Stimulated activated CD4-positive, alpha-beta T cell treated with anti-CD3 and anti-CD28 coated beads, Interleukin-4, amount 100 ng/mL, for 24 hours (primary cell): ENCODE data around the gene ABCD1.

Experiments used
- DNase-seq: peaks from one replicate; pipeline ENCODE4 v3.0.0-alpha.2; 2020

ABCD1 gene

DNA sequence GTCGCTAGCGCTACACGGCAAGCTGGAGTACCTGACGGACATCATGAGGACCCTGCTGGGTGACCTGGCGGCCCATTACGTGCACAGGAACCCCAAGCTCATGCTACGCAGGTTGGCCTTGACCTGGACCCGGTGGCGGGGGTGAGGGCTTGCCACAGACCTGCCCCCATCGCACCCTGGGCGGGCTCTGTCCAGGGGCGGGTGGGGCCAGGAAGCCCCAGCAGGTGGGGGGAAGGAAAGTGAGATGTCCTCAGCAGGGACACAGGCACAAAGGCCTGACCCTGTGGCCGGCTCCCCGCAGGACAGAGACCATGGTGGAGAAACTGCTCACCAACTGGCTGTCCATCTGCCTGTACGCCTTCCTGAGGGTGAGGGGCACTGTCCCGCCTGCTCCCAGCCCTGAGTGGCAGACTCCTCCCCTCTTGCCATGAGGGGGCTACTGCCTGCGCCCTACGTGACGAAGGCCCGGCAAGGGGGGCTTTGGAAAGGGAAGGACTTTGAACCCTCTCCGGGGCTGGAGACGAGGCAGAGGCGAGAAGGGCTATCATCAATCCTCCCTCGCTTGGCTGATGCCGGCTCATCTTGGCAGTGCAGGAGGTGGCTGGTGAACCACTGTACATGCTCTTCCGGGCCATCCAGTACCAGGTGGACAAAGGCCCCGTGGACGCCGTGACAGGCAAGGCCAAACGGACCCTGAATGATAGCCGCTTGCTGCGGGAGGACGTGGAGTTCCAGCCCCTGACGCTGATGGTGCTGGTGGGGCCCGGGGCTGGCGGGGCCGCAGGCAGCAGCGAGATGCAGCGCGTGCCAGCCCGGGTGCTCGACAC, 50.9 kb downstream of the ABCD1 start:
- no peak for DNase-seq

DNA sequence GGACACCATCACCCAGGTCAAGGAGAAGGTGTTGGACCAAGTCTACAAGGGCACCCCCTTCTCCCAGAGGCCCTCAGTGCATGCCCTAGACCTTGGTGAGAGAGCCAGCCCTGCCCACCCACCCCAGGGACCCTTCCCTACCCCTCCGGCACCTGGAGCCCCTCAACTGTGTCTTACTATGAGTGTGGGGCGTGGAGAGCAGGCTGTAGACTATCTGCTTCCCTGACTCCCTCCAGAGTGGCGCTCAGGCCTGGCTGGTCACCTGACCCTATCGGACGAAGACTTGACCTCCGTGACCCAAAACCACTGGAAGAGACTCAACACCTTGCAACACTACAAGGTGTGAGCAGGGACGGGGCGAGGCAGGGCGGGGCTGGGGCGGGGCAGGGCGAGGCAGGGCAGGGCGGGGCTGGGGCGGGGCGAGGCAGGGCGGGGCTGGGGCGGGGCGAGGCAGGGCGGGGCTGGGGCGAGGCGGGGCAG, 51.5 kb downstream of the ABCD1 start:
- no peak for DNase-seq

DNA sequence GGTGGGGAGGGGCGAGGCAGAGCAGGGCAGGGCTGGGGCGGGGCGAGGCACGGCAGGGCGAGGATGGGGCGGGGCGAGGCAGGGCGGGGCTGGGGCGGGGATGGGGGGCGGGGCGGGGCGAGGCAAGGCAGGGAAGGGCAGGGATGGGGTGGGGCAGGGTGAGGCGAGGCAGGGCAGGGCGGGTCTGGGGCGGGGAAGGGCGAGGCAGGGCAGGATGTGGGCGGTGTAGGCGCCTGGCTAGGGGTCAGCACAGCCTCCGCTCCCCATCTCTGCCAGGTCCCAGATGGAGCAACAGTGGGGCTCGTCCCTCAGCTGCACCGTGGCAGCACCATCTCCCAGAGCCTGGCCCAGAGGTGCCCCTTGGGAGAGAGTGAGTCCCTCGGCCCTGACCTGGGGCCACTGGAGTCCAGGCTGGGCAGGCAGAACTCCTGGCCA, 52.0 kb downstream of the ABCD1 start:
- no peak for DNase-seq

DNA sequence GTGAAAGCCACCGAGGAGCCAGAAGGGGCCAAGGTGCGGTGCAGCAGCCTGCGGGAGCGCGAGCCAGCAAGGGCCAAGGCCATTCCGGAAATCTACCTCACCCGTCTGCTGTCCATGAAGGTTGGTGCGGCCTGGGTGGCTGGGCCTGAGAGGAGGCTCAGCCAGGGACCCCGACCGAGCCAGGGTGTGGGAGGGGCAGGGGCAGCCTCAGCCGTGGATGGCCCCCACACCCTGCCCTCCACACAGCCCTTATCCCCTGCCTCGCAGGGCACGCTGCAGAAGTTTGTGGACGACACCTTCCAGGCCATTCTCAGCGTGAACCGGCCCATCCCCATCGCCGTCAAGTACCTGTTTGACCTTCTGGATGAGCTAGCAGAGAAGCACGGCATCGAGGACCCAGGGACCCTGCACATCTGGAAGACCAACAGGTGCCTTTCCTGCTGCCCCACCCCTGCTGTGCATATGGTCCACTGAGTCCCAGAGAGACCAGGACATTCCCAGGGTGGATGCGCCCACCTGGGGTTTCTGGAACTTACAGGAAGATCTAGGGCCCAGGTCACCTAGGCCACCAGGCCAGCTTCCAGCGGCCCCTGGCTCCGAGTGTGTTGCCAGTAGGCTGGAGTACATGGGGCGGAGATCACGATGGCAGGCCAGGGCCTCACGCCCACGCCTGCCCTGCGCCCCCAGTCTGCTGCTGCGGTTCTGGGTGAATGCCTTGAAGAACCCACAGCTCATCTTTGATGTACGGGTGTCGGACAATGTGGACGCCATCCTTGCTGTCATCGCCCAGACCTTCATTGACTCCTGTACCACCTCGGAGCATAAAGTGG, 52.8 kb downstream of the ABCD1 start:
- DNase-seq, result no peak

DNA sequence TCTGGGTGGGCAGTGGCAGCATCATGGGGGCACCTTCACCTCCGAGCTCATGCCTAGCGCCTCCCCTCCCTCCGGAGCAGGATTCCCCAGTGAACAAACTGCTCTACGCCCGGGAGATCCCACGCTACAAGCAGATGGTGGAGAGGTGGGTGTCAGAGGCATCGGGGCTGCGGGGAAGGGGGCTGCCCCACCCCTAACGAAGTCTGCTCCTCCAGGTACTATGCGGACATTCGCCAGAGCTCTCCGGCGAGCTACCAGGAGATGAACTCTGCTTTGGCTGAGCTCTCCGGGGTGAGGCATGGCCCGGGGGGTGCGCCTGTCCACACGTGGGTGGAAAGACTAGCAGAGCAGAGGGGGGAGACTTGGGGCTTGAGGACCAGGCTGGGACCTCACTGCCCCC, 53.5 kb downstream of the ABCD1 start:
- DNase-seq, result no peak

DNA sequence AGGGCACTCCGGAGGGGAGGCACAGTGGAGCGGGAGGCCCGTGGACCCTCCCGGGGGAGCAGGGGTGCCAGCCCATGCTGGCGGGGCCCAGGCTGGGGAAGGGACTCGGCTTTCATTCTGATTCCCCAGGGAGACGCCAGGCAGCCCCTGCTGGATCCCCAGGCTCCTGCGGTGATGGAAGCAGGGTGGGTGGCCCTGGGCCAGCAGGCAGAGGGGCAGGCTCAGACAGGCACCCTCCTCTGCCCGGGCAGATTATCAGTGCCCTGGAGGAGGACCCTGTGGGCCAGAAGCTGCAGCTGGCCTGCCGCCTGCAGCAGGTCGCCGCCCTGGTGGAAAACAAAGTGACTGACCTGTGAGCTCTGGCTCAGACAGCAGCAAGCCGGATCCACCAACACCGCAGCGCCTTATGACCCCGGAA, 54.0 kb downstream of the ABCD1 start:
- no peak for DNase-seq

DNA sequence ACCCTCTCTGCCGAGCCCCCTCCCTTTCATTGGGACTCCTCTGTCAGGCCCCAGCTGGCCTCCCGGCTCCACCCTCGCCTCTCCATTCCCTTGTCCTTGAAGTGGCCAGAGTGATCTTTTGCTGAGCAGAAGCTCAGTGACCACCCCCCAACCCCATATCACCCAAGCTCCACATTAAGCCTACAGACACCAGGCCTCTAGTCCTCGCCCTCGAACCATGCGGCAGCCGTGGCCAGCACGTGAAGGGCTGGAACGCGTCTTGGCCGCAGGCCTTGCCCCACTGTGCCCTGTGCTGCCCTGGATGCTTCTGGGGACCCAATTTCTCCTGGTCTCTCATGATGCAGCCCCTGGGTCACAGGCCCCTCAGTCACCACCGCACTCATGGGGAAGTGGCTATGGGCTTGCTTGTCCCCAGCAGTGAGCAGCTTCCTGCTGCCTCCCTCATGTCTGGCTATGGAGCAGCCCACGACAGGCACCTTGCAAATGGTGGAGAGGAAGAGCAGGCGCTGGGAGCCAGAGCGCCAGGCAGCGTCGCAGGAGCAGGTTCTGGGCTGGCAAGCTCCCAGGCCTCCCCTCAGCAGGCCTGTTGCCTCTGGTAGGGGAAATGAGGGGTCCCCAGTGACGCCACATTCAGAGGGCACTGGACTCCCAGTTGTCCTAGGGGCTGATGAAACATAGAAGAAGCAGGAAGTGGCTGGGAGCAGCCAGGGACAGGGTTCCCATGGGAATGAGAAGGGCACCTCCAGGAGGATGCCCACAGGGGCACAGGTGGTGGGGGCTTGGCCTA, 55.4 kb downstream of the ABCD1 start:
- DNase-seq, result no peak

DNA sequence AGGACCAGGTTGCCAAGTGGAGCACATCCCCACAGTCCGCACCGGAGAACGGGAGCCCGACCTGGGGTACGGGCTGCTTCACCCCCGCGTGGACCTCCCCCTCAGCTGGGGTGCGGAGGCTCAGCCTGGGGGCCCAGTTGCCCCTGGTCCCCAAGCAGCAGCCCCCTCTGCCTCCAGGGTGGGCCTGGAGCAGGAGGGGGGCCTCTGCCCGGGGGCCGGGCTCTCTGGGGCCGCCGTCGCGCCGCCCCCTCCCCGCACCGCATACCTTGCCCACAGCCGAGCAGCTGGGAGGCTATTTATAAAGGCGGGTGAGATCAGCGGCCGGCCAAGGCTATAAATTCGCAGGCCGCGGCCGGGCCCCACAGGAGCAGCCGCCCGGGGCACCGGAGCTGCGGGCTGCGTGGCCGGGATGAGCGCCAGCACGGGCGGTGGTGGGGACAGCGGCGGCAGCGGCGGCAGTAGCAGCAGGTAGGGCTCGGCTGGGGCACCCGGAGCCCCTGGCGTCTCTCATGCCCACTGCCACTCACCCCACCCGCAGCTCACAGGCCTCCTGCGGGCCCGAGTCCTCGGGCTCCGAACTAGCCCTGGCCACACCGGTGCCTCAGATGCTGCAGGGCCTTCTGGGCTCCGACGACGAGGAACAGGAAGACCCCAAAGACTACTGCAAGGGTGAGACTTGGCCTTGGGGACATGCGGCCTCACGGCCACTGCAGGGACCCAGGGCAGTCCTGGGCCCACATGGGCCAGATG, 56.2 kb downstream of the ABCD1 start, which contains the start of gene SRPK3:
SRPK3 (plus strand) TSS at position 364 of the 750 bp plus-strand sequence; CDS start at position 410, 46 bp downstream.
- no peak for DNase-seq

DNA sequence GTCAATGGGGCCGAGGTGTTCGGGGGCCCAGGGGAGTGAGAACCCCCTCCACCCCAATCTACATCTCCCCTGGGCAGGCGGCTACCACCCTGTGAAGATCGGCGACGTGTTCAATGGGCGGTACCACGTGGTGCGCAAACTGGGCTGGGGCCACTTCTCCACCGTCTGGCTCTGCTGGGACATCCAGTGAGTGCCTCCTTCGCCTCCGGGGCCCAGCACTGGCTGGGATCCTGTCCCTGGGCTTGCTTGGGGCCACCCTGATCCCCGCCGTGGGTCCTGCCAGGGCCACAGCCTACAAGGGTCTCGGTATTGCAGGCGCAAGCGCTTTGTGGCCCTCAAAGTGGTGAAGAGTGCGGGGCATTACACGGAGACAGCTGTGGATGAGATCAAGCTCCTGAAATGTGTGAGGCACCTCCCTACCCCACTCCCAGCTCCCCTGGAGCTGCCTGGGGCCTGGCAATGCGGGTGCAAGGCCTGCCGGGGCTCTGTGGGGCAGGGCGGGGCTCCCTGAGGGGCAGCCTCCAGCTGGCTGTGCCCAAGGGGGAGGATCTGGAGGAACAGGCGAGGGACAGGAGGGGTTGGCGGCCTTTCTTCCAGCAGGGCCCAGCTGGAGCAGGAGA, 56.9 kb downstream of the ABCD1 start:
- DNase-seq, result no peak

DNA sequence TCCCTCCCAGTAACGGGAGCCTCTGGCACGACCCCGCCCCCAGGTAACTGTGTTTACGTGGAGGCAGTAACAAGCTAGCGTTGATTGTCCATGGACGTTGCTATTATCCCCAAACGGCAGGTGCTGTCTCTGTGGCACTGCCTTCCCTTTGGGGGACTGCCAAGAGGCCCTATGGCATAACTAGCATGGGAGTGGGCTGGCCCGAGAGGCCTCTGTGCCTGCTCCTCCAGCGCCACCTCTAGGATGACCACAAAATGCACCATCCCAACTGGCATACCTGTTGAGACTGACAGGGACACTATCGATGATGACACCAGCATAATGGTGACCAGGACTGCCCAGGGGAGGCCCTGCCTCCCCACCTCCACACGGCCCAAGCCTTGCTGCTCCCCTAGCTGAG, 57.7 kb downstream of the ABCD1 start:
- no peak for DNase-seq

DNA sequence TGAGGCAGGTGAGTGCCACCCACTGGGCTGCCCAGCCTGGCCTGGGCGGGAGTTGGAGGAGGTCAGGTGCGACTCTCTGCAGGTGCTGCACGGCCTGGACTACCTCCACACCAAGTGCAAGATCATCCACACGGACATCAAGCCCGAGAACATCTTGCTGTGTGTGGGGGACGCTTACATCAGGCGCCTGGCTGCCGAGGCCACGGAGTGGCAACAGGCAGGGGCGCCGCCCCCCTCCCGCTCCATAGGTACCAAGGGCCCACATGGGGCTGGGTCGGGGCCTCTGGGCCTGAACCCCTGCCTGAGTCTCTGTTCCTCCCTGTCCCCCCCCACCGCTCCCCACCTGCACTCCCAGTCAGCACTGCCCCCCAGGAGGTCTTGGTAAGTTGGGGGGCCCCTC, 58.2 kb downstream of the ABCD1 start:
- no peak for DNase-seq

DNA sequence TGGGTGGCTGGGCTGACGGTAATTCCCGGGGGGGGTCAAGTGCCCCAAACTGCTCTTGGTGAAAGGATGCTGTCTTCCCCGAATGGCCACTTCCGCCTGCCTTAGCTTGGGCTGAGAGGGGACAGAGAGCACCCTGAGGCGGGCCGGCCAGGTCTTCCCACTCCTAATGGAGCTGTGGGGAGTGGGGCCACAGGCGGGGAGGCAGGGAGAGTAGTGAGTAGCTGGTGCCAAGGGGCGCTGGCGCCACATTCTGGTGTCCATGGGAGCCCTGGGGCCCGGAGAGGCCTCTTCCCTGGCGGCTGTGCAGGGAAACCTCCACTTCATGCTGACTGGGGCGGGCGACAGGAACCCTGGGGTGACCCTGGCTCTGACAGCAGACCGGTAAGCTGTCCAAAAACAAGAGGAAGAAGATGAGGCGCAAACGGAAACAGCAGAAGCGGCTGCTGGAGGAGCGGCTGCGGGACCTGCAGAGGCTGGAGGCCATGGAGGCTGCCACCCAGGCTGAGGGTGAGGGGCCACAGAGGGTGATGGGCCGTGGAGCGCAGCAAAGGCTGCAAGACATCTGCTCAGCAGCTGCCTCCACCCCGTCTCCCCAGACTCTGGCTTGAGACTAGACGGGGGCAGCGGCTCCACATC, 58.8 kb downstream of the ABCD1 start:
- DNase-seq, result no peak

DNA sequence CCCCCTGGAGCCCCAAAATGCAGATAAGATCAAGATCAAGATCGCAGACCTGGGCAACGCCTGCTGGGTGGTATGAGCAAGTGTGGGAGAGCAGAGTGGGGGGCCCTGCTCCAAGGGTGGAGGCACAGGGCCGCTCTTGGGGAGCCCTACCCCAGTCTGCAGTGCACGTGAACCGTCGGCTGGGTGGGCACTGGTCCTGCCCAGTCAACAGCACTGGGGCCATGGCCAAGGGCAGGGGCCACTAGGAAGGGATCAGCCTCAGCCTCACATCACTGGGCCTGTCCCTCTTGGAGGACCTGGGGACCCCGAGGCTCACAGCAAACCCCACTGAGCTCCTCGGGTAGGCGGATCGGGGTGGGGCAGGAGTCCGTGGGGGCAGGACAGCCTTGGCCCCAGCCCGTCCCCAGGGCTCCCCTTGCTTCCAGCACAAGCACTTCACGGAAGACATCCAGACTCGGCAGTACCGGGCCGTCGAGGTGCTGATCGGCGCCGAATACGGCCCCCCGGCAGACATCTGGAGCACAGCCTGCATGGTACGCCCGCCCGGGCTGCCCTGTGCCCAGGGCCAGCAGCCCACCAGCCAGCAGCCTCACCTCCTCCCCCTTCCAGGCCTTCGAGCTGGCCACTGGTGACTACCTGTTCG, 59.8 kb downstream of the ABCD1 start:
- DNase-seq, result no peak

DNA sequence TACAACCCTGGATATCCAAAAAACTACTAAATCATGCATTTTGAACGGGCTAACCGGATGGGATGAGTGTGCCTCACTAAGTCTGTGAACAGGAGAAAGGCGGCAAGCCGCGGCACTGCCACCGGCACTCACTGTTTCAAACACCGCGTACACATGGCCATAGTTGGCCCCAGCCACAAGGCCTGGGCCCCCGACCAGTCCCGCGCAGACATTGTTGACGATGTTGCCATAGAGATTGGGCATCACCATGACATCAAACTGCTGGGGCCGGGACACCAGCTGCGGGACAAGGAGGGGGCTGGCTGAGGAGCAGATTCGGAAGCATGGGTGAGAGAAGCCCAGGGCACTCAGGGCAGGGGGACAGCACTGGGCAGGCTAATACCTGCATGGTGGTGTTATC, 62.0 kb downstream of the ABCD1 start:
- no peak for DNase-seq

DNA sequence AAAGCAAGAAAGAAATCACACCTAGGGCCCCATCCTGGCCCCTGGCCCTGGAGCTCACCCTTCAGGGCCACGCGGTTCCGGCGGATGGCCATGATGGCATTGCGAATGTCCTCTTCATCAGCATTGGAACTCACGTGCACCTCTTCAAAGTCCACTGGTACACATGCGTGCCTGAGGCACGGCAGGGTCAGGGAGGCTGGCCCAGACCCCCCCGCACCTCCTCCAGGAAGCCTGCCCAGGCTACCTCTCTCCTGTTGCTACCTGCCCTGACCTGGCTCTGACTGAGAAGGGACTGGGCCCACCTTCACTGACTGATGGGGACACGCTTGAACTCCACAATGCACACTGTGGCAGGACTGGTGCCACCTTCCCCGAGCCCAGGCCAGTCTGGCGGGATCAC, 65.0 kb downstream of the ABCD1 start:
- no peak for DNase-seq

DNA sequence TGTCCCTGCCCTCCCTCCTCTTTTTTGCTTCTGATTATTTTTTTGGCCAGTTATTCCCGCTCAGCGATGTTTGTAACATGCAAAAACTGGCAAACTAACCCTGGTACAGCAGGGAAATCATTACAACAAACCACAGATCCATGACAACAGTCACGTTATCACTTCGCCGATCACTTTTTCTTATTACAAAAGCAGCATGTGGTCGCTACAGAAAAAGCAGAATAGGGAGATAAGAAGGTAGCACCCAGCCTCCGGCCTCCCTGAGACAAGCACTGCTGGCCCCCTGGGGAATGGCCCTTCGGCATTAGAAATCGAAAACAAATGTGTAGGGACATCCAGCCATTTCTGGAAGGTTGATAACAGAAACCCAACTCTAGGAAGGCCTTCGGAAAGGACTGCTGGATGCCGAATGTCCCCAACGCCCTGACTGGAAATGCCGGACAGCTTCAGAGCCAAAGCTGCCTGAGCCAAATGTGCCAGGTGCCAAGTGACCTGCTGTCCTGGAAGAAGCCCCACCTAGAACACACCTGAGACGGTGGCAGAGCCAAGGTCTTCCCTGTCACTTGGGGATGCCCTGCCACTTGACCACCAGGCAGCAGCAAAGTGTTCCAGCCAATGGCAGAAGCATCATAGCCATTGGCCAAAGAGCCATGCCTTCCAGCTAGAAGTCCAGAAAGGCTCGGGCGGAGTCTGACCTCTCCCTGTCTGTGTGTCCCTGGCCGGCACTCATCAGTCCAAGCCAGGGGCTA, 66.6 kb downstream of the ABCD1 start:
- no peak for DNase-seq

DNA sequence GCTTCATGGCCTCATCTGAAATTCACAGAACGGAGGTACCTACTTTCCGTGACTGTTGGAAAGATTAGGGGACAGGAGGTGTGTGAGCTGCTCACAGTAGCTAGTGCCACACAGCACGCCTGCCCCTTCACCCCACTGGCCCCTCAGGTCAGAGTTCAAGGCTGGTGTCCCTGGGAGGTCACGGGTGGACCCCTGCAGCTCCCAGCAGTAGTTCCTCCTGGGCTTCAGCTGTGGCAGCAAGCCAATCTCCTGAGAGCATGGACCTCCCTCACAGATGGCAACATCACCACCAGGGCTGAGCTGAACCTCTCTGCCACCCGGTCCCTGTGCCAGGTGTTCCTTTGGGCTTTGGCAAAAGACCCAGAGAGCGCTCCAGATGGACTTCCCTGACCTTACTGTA, 67.7 kb downstream of the ABCD1 start:
- DNase-seq, result no peak

DNA sequence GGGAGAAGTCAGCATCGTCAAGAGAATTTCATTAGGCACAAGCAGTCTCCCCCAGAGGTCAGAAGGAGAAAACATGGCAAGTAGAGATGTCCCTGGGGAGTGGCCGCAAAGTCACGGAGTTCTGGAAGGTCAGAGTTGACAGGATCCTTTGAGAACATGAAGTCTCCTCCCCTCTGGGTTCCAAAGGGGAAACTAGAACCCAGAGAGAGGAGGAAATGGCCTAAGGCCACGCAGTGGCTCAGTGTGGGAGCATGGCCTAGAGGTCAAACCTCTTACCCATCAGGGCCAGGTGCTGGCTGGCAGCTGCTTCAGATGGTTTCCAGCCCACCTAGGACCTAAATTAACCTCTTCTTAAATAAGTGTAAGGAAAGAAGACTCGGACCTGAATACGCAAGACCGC, 68.6 kb downstream of the ABCD1 start:
- no peak for DNase-seq
